Esophagus squamous epithelium (tissue), 5 donors: ENCODE measurements around the gene ZFAND3. TPM values are rescaled to one million over a fixed set of nuclear protein-coding genes. Genes with fewer than 3 reads are reported as not detected.
"Not testable (repeated sequence)": the region's sequence is repeated elsewhere in the genome, so short reads cannot be mapped to it uniquely, and the experiment has no call there.

Experiments used
- DNase-seq: peaks from one replicate; lab custom pipeline; 2025; lab: John Stamatoyannopoulos, UW
- H3K27ac ChIP-seq, 4 donors: fragments of 200-600 bp; sonication (generic); one replicate each; pipeline ENCODE4 v1.5.1; 2016 to 2019; ENCODE audit warnings: mild to moderate bottlenecking in 1 of 4
- H3K27me3 ChIP-seq, 4 donors: fragments of 200-600 bp; sonication (generic); 1 replicate in 3 of 4; 2 replicates in 1 of 4; pipeline versions ENCODE4 v1.5.1 to v1.6.0; 2017 to 2021; ENCODE audit warnings: antibody characterized with exemption in 1 of 4
- H3K36me3 ChIP-seq, 3 donors: fragments of 200-600 bp; sonication (generic); one replicate each; pipeline ENCODE4 v1.5.1; 2016 to 2019
- H3K4me1 ChIP-seq, 3 donors: fragments of 200-600 bp; sonication (generic); one replicate each; pipeline ENCODE4 v1.5.1; 2017 to 2019
- H3K4me3 ChIP-seq, 4 donors: fragments of 200-600 bp; sonication (generic); 1 replicate in 3 of 4; 2 replicates in 1 of 4; pipeline ENCODE4 v1.5.1; 2016 to 2019; ENCODE audit warnings: mild to moderate bottlenecking in 2 of 4, moderate library complexity in 1 of 4
- H3K9me3 ChIP-seq, 3 donors: fragments of 200-600 bp; sonication (generic); one replicate each; pipeline ENCODE4 v1.5.1; 2016 to 2019
- CTCF ChIP-seq, 6 experiments: fragments of 450-650 bp in 4 of 6; fragments of 200-600 bp in 2 of 6; sonication (generic) in 2 of 6; IDR thresholded peaks; one replicate each; pipeline ENCODE4 v1.5.1; 2016 to 2019; ENCODE audit warnings: antibody characterized with exemption in 6 of 6, mild to moderate bottlenecking in 4 of 6, moderate library complexity in 4 of 6
- POLR2A ChIP-seq, 4 donors: fragments of 450-650 bp; IDR thresholded peaks; one replicate each; pipeline ENCODE4 v1.6.1; 2017; ENCODE audit warnings: antibody characterized with exemption in 4 of 4, mild to moderate bottlenecking in 4 of 4, moderate library complexity in 3 of 4
- WGBS, 2 donors: methylation state at CpG; one replicate each; pipeline ENCODE4 v1.1.5; 2018; 5-methylcytosine and 5-hydroxymethylcytosine counted together
- intact Hi-C: fragments of 100-400 bp; cut with DNase I; formaldehyde crosslinking; loops from one replicate; pipeline ENCODE4 v1.15.0; 2022
- total RNA-seq, 4 donors: library from RNA; depleted of rRNA; stranded (reverse); fragments of >200 nt; gene quantifications; one replicate each; pipeline ENCODE4 v1.1.0, GENCODE V29; 2016
- donor health status: DM: yes; HTN: yes; CAD: no.

ZFAND3 gene
- total RNA-seq, 4 donors from 2014 or later: 15.7 to 23.8 (median 20.9) TPM

GRCh38 chr6:37878150-37878710, 58.7 kb downstream of the ZFAND3 start:
- intact Hi-C loops: no loop called here
- no peak overlapping the region for H3K4me3 ChIP-seq
- H3K9me3 ChIP-seq: no peaks in the 10 kb centered on the region
- no peaks in the 10 kb centered on the region for H3K36me3 ChIP-seq
- DNase-seq: no peak
- no peaks in the 10 kb centered on the region for H3K27me3 ChIP-seq
- peaks cover 4 to 29% (median 14%) of the 10 kb centered on the region in 3 donors for H3K4me1 ChIP-seq
- peak overlapping the region in 2 of 4 donors; percentile 3 to 25 for H3K27ac ChIP-seq
- 59 to 87% methylated on average over 3 of the region's 7 CpGs for WGBS, 2 donors
- TF ChIP-seq POLR2A (IDR thresholded peaks at IDR 0.05) (no peak), CTCF (IDR thresholded peaks at IDR 0.05) (no peak)

GRCh38 chr6:37880602-37881001, 61.1 kb downstream of the ZFAND3 start:
- H3K4me3 ChIP-seq, intact Hi-C loops: not testable (repeated sequence)

GRCh38 chr6:37882292-37882691, 62.8 kb downstream of the ZFAND3 start:
- WGBS, 2 donors: 80 to 94% methylated on average over 2 of the region's 2 CpGs
- no peak for TF ChIP-seq CTCF (IDR thresholded peaks at IDR 0.05)
- no peak for TF ChIP-seq POLR2A (IDR thresholded peaks at IDR 0.05)
- H3K36me3 ChIP-seq: no peaks in the 10 kb centered on the region
- no peaks in the 10 kb centered on the region for H3K9me3 ChIP-seq
- no peak overlapping the region for H3K4me3 ChIP-seq
- peaks cover 4 to 27% (median 14%) of the 10 kb centered on the region in 3 donors for H3K4me1 ChIP-seq
- DNase-seq: no peak
- H3K27ac ChIP-seq: no peak overlapping the region
- no peaks in the 10 kb centered on the region for H3K27me3 ChIP-seq
- intact Hi-C loops: no loop called here

More at GRCh38 chr6:37880602-37881001, 61.1 kb downstream of the ZFAND3 start:
- not testable (repeated sequence) for H3K9me3 ChIP-seq, DNase-seq, H3K27ac ChIP-seq, H3K36me3 ChIP-seq, H3K27me3 ChIP-seq
- H3K4me1 ChIP-seq: peaks cover 4 to 29% (median 14%) of the 10 kb centered on the region in 3 donors
- 91 to 92% methylated on average over 2 to 5 of the region's 5 CpGs for WGBS, 2 donors

- DNase-seq: no peak
- Histone ChIP-seq H3K4me1 (peaks cover 4 to 25% (median 14%) of the 10 kb centered on the region in 3 donors), H3K9me3 (no peaks in the 10 kb centered on the region), H3K36me3 (no peaks in the 10 kb centered on the region), H3K27me3 (no peaks in the 10 kb centered on the region), H3K4me3 (no peak overlapping the region), H3K27ac (no peak overlapping the region)
- 86 to 87% methylated on average over 2 of the region's 2 CpGs for WGBS, 2 donors
- TF ChIP-seq CTCF (IDR thresholded peaks at IDR 0.05) (no peak), POLR2A (IDR thresholded peaks at IDR 0.05) (no peak)
- intact Hi-C loops: no loop called here
These were observed 63.3 kb downstream of the ZFAND3 start for GRCh38 chr6:37882724-37883413.

GRCh38 chr6:37884548-37884947, 65.0 kb downstream of the ZFAND3 start:
- WGBS, 2 donors: 82 to 100% methylated on average over 1 of the region's 1 CpG
- no peak for TF ChIP-seq POLR2A (IDR thresholded peaks at IDR 0.05)
- Histone ChIP-seq H3K27me3 (no peaks in the 10 kb centered on the region), H3K27ac (no peak overlapping the region), H3K4me1 (peaks cover 0 to 33% (median 16%) of the 10 kb centered on the region in 3 donors), H3K4me3 (no peak overlapping the region), H3K36me3 (no peaks in the 10 kb centered on the region), H3K9me3 (no peaks in the 10 kb centered on the region)
- DNase-seq: no peak
- intact Hi-C loops: no loop called here

GRCh38 chr6:37889051-37889450, 69.5 kb downstream of the ZFAND3 start:
- H3K27me3 ChIP-seq: no peaks in the 10 kb centered on the region
- peaks cover 0 to 7% (median 0%) of the 10 kb centered on the region in 3 donors for H3K36me3 ChIP-seq
- no peak overlapping the region for H3K4me3 ChIP-seq
- peaks cover 0 to 33% (median 13%) of the 10 kb centered on the region in 3 donors for H3K4me1 ChIP-seq
- H3K27ac ChIP-seq: peak overlapping the region in 1 of 4 donors; percentile 29
- peaks cover 0 to 8% (median 0%) of the 10 kb centered on the region in 3 donors for H3K9me3 ChIP-seq
- DNase-seq: no peak
- intact Hi-C loops: no loop called here
- WGBS, 2 donors: 23 to 28% methylated on average over 4 of the region's 4 CpGs
- no peak for TF ChIP-seq CTCF (IDR thresholded peaks at IDR 0.05)
- no peak for TF ChIP-seq POLR2A (IDR thresholded peaks at IDR 0.05)
